ENCODE data around the gene PLCG2. TPM values are rescaled to one million over a fixed set of nuclear protein-coding genes. Genes with fewer than 3 reads are reported as not detected.

PLCG2 gene
- polyA plus RNA-seq, 1 donor from 2014 or later: not detected

DNA sequence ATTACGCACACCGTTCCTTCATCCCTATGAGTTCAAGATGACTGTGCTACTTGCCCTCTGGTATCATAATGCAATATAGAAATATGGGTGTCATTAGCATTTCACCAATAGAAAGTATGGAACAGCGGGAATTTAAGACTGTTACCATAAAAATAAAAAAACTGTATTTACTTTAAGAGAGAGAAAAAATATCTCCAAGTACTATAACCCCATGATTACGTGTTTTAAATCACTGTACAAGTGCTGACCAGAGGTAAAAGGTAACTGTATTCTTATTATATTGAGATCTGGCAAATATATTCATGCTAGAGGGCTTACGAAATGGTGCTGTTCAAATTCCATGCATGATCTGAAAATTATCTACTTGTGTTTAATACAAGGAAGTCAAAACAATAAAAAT is 226.9 kb downstream of the PLCG2 start:
- Histone ChIP-seq H4K20me1 (ENCODE audit: insufficient read depth) (no peaks in the 10 kb centered on the region), H3K27ac (ENCODE audit: low read length) (no peak overlapping the region), H3K36me3 (ENCODE audit: insufficient read depth, low read length) (no peaks in the 10 kb centered on the region), H3K4me3 (ENCODE audit: low read length) (no peak overlapping the region), H3K4me2 (ENCODE audit: low read length) (no peak overlapping the region), H3K9me2 (ENCODE audit: insufficient read depth, low read length) (no peaks in the 10 kb centered on the region), H3K27me3 (ENCODE audit: insufficient read depth, low read depth, low read length) (no peaks in the 10 kb centered on the region), H2AFZ (ENCODE audit: low read depth, low read length) (no peak overlapping the region), H3K79me2 (replicated peaks; ENCODE audit: insufficient read depth, low read length) (no peaks in the 10 kb centered on the region), H3K9ac (ENCODE audit: low read length) (no peak overlapping the region), H3F3A (ENCODE audit: insufficient read depth, low read length, poor library complexity, severe bottlenecking) (no peaks in the 10 kb centered on the region), H3K9me3 (ENCODE audit: low read length) (no peaks in the 10 kb centered on the region)
- TF ChIP-seq TAF1 (IDR thresholded peaks at IDR 0.05; ENCODE audit: low read depth) (no peak), RAD21 (conservative IDR thresholded peaks at IDR 0.05) (no peak), EZH2 (IDR thresholded peaks at IDR 0.05; ENCODE audit: borderline replicate concordance, insufficient read depth, low read length, poor library complexity, severe bottlenecking) (no peak), MXI1 (conservative IDR thresholded peaks at IDR 0.05; ENCODE audit: poor library complexity, severe bottlenecking) (no peak), EP300 (conservative IDR thresholded peaks at IDR 0.05; ENCODE audit: poor library complexity, severe bottlenecking) (no peak)
- TF ChIP-seq, protein P1, sequence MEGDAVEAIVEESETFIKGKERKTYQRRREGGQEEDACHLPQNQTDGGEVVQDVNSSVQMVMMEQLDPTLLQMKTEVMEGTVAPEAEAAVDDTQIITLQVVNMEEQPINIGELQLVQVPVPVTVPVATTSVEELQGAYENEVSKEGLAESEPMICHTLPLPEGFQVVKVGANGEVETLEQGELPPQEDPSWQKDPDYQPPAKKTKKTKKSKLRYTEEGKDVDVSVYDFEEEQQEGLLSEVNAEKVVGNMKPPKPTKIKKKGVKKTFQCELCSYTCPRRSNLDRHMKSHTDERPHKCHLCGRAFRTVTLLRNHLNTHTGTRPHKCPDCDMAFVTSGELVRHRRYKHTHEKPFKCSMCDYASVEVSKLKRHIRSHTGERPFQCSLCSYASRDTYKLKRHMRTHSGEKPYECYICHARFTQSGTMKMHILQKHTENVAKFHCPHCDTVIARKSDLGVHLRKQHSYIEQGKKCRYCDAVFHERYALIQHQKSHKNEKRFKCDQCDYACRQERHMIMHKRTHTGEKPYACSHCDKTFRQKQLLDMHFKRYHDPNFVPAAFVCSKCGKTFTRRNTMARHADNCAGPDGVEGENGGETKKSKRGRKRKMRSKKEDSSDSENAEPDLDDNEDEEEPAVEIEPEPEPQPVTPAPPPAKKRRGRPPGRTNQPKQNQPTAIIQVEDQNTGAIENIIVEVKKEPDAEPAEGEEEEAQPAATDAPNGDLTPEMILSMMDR (IDR thresholded peaks at IDR 0.05; ENCODE audit: poor library complexity, severe bottlenecking): no peak

GRCh38 chr16:82007189-82007588 is 228.1 kb downstream of the PLCG2 start:
- Histone ChIP-seq H3K27ac (ENCODE audit: low read length) (no peak overlapping the region), H3K36me3 (ENCODE audit: insufficient read depth, low read length) (no peaks in the 10 kb centered on the region), H3K79me2 (replicated peaks; ENCODE audit: insufficient read depth, low read length) (no peaks in the 10 kb centered on the region), H3K4me2 (ENCODE audit: low read length) (no peak overlapping the region), H3K9me3 (ENCODE audit: low read length) (no peaks in the 10 kb centered on the region), H3K9ac (ENCODE audit: low read length) (no peak overlapping the region), H3F3A (ENCODE audit: insufficient read depth, low read length, poor library complexity, severe bottlenecking) (no peaks in the 10 kb centered on the region), H3K27me3 (ENCODE audit: insufficient read depth, low read depth, low read length) (no peaks in the 10 kb centered on the region), H2AFZ (ENCODE audit: low read depth, low read length) (no peak overlapping the region), H4K20me1 (ENCODE audit: insufficient read depth) (no peaks in the 10 kb centered on the region), H3K9me2 (ENCODE audit: insufficient read depth, low read length) (no peaks in the 10 kb centered on the region), H3K4me3 (ENCODE audit: low read length) (no peak overlapping the region)
- TF ChIP-seq RAD21 (conservative IDR thresholded peaks at IDR 0.05) (no peak), POLR2AphosphoS5 (IDR thresholded peaks at IDR 0.05) (no peak), EZH2 (IDR thresholded peaks at IDR 0.05; ENCODE audit: borderline replicate concordance, insufficient read depth, low read length, poor library complexity, severe bottlenecking) (no peak), SMC3 (conservative IDR thresholded peaks at IDR 0.05; ENCODE audit: poor library complexity) (no peak), EP300 (conservative IDR thresholded peaks at IDR 0.05; ENCODE audit: poor library complexity, severe bottlenecking) (no peak), REST (IDR thresholded peaks at IDR 0.05; ENCODE audit: borderline replicate concordance) (no peak), MXI1 (conservative IDR thresholded peaks at IDR 0.05; ENCODE audit: poor library complexity, severe bottlenecking) (no peak), TAF1 (IDR thresholded peaks at IDR 0.05; ENCODE audit: low read depth) (no peak)
- TF ChIP-seq, protein P1 (IDR thresholded peaks at IDR 0.05; ENCODE audit: poor library complexity, severe bottlenecking): no peak
